ENCODE measurements around the gene PAPPA2. TPM values are rescaled to one million over a fixed set of nuclear protein-coding genes. Genes with fewer than 3 reads are reported as not detected.
A peak's percentile ranks its signal among the peaks of the same experiment; 100 is the strongest.

The PAPPA2 gene
- total and polyA plus RNA-seq, 10 of the 15 experiments (the other 5 are each of a cell fraction or from before 2014, with no cell fraction given) = under 0.01 to 0.06 (median 0.03) TPM; not detected in 7

- TF ChIP-seq, protein P1, sequence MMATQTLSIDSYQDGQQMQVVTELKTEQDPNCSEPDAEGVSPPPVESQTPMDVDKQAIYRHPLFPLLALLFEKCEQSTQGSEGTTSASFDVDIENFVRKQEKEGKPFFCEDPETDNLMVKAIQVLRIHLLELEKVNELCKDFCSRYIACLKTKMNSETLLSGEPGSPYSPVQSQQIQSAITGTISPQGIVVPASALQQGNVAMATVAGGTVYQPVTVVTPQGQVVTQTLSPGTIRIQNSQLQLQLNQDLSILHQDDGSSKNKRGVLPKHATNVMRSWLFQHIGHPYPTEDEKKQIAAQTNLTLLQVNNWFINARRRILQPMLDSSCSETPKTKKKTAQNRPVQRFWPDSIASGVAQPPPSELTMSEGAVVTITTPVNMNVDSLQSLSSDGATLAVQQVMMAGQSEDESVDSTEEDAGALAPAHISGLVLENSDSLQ (IDR thresholded peaks at IDR 0.05) = no peak
These were observed 417.0 kb downstream of the PAPPA2 start (continued) for GRCh38 chr1:176879784-176880620.

DNA sequence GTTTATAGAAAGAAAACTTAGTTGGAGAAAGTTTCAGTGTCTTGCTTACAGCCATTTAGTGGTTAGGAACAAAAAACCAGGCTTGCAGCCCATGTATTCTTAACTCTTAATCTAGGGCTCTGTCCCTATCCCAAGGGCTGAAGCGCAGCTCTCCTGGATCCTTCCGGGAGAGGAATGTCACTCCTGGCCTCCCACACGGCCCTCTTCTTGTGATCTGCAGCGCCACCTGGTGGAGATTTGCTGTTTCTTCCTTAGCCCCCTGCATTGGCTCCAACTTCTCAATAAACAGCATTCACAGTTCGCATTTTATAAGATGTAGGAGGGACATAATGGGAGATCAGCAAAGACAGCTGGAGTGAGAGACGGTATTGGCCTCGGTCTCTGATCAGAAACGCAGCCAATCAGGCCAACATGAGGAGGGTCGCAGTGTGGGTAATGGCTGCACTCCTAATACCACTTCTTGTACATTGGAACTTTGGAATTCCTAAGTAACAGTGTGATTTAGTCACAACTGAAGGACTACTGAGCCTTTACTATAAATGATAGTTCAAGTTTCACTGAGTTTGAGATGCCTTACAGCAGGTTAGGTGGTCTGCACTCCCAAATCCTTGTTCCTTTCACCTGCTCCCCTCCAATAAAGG lies 418.1 kb downstream of the PAPPA2 start:
- peak; percentile 72 for TF ChIP-seq RAD21 (IDR thresholded peaks at IDR 0.05; ENCODE audit: insufficient read depth, low read depth, low read length)
- TF ChIP-seq STAT1 (conservative IDR thresholded peaks at IDR 0.05) = no peak
- TF ChIP-seq CTCF (IDR thresholded peaks at IDR 0.05 in 2 of 3, conservative IDR thresholded peaks at IDR 0.05 in 1 of 3; ENCODE audit: control insufficient read depth in 2 of 3, extremely low read depth in 1 of 3, insufficient read depth in 1 of 3, low read depth in 3 of 3, low read length in 3 of 3) = peak; percentile 78 to 86 (median 82)
- TF ChIP-seq SMC3 (IDR thresholded peaks at IDR 0.05; ENCODE audit: borderline replicate concordance, low read length) = peak; percentile 79
- ATAC-seq = peak; percentile 87
- ChIA-PET SMC1A (ENCODE audit: uncharacterized antibody, unreplicated experiment) (interaction anchor here (2.3 kb wide), 1 partner anchor 321 kb away, joined by 9 read pairs; no protein-coding TSS in a partner anchor), RAD21 (ENCODE audit: unreplicated experiment) (interaction anchor here (1.0 to 1.4 kb wide), 2 partner anchors 321 to 322 kb away, joined by 4 to 5 read pairs; no protein-coding TSS in a partner anchor), CTCF (interaction anchor here (0.8 to 4.9 kb wide), 8 partner anchors 10 to 1065 kb away, joined by 3 to 47 read pairs (median 4); no protein-coding TSS in a partner anchor), POLR2A (no interaction called here)
- Histone ChIP-seq H2AFZ (ENCODE audit: control insufficient read depth, low read depth, low read length) (no peak overlapping the region), H4K20me1 (ENCODE audit: control insufficient read depth, insufficient read depth) (no peaks in the 10 kb centered on the region), H3K27me3 (replicated peaks in 1 of 2; ENCODE audit: control insufficient read depth in 2 of 2, insufficient read depth in 2 of 2, low read length in 1 of 2) (peaks cover 3% of the 10 kb centered on the region in 2 experiments; a peak in 2 of 4 replicates), H3K79me2 (ENCODE audit: control insufficient read depth, insufficient read depth, low read length) (no peaks in the 10 kb centered on the region), H3K4me2 (ENCODE audit: control insufficient read depth, insufficient read depth) (no peak overlapping the region), H3K36me3 (ENCODE audit: control insufficient read depth in 2 of 2, insufficient read depth in 2 of 2, low read length in 1 of 2) (no peaks in the 10 kb centered on the region), H3K9me3 (replicated peaks; ENCODE audit: control insufficient read depth, insufficient read depth, low read length) (no peaks in the 10 kb centered on the region), H3K4me1 (ENCODE audit: control insufficient read depth, insufficient read depth, low read length) (no peaks in the 10 kb centered on the region), H3K9ac (ENCODE audit: control insufficient read depth, insufficient read depth, low read length) (no peak overlapping the region), H3K27ac (ENCODE audit: control insufficient read depth, insufficient read depth) (no peak overlapping the region), H3K4me3 (no peak overlapping the region)
- no TSS peak for BruUV-seq (replicated peaks)
- in situ Hi-C loops (cut with MboI) = loop anchor here (5.0 to 10.0 kb wide), 2 partner anchors 324 to 506 kb away; no protein-coding TSS in a partner anchor
- WGBS (ENCODE audit: insufficient coverage, insufficient replicate concordance, low lambda C conversion rate, missing lambda C conversion rate) = 2% methylated on average over 9 of the region's 9 CpGs
- DNase-seq (ENCODE audit: low read depth, low spot score) = no peak
- intact Hi-C loops (cut with micrococcal nuclease; ENCODE audit: unreplicated experiment) = loop anchor here (1.0 to 5.0 kb wide), 3 partner anchors 189 to 506 kb away; no protein-coding TSS in a partner anchor
- FAIRE-seq = peak; percentile 7
